T-helper 1 cell (primary cell): Measurements from ENCODE around the gene FAM167B.

Experiments
- DNase-seq, 5 donors: peaks; one replicate each; pipeline ENCODE4 v3.0.0-alpha.2; 2012 to 2020

FAM167B gene

GRCh38 chr1:32223683-32224082 is 23.3 kb upstream of the FAM167B start:
- DNase-seq = no peak

GRCh38 chr1:32224285-32224684 is 22.7 kb upstream of the FAM167B start:
- no peak for DNase-seq

GRCh38 chr1:32228771-32229170 is 18.3 kb upstream of the FAM167B start:
- no peak for DNase-seq

- no peak for DNase-seq
Observed at GRCh38 chr1:32231843-32232432, 15.1 kb upstream of the FAM167B start.

- DNase-seq = no peak
Observed at GRCh38 chr1:32232558-32233304, 14.3 kb upstream of the FAM167B start.

- no peak for DNase-seq
Observed at GRCh38 chr1:32234792-32235191, 12.2 kb upstream of the FAM167B start.

GRCh38 chr1:32239337-32239736 is 7.7 kb upstream of the FAM167B start:
- DNase-seq = no peak

- no peak for DNase-seq
Observed at GRCh38 chr1:32239790-32240139, 7.3 kb upstream of the FAM167B start.

GRCh38 chr1:32240140-32240951 is 6.7 kb upstream of the FAM167B start:
- DNase-seq = peak; percentile 46 to 66 (median 51)

GRCh38 chr1:32241001-32241763 is 5.8 kb upstream of the FAM167B start:
- peak in 2 of 5 donors; percentile 30 to 43 for DNase-seq

- no peak for DNase-seq
Observed at GRCh38 chr1:32242341-32242851, 4.6 kb upstream of the FAM167B start.

- DNase-seq = no peak
Observed at GRCh38 chr1:32247452-32247851, 430 bp downstream of the FAM167B start.

- peak; percentile 55 to 85 (median 68) for DNase-seq
Observed at GRCh38 chr1:32247983-32248889, 1.2 kb downstream of the FAM167B start.

- DNase-seq = peak; percentile 61 to 93 (median 76)
Observed at GRCh38 chr1:32249831-32250525, 3.0 kb downstream of the FAM167B start.

- DNase-seq = peak; percentile 28 to 80 (median 45)
Observed at GRCh38 chr1:32250893-32251716, 4.1 kb downstream of the FAM167B start, which contains the start of gene LCK. LCK (plus strand) TSS chr1:32251265; CDS start chr1:32274330, 23,065 bp downstream.

GRCh38 chr1:32255072-32256071 is 8.3 kb downstream of the FAM167B start:
- peak in 1 of 5 donors; percentile 81 for DNase-seq

GRCh38 chr1:32256473-32257226 is 9.6 kb downstream of the FAM167B start:
- peak in 1 of 5 donors; percentile 63 for DNase-seq

GRCh38 chr1:32257227-32257508 is 10.1 kb downstream of the FAM167B start:
- no peak for DNase-seq
